ENCODE results near the gene CD37.
"Not testable (repeated sequence)": the region's sequence is repeated elsewhere in the genome, so short reads cannot be mapped to it uniquely, and the experiment has no call there.

CD37 gene

GRCh38 chr19:49366110-49366509 is 30.9 kb downstream of the CD37 start:
- peaks cover 7% of the 10 kb centered on the region for H3K27me3 Mint-ChIP-seq (ENCODE audit: low read depth)
- H3K4me3 Mint-ChIP-seq: peak overlapping the region in 1 of 3 experiments; percentile 14
- H3K36me3 Mint-ChIP-seq (ENCODE audit: low read depth): peaks cover 3% of the 10 kb centered on the region
- peaks cover 8% of the 10 kb centered on the region for H3K9me3 Mint-ChIP-seq
- TF ChIP-seq, protein P1, sequence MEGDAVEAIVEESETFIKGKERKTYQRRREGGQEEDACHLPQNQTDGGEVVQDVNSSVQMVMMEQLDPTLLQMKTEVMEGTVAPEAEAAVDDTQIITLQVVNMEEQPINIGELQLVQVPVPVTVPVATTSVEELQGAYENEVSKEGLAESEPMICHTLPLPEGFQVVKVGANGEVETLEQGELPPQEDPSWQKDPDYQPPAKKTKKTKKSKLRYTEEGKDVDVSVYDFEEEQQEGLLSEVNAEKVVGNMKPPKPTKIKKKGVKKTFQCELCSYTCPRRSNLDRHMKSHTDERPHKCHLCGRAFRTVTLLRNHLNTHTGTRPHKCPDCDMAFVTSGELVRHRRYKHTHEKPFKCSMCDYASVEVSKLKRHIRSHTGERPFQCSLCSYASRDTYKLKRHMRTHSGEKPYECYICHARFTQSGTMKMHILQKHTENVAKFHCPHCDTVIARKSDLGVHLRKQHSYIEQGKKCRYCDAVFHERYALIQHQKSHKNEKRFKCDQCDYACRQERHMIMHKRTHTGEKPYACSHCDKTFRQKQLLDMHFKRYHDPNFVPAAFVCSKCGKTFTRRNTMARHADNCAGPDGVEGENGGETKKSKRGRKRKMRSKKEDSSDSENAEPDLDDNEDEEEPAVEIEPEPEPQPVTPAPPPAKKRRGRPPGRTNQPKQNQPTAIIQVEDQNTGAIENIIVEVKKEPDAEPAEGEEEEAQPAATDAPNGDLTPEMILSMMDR (IDR thresholded peaks at IDR 0.05; ENCODE audit: unreplicated experiment in 3 of 3): no peak
- no peak overlapping the region for H3K27ac Mint-ChIP-seq
- H3K4me1 Mint-ChIP-seq: no peaks in the 10 kb centered on the region

DNA sequence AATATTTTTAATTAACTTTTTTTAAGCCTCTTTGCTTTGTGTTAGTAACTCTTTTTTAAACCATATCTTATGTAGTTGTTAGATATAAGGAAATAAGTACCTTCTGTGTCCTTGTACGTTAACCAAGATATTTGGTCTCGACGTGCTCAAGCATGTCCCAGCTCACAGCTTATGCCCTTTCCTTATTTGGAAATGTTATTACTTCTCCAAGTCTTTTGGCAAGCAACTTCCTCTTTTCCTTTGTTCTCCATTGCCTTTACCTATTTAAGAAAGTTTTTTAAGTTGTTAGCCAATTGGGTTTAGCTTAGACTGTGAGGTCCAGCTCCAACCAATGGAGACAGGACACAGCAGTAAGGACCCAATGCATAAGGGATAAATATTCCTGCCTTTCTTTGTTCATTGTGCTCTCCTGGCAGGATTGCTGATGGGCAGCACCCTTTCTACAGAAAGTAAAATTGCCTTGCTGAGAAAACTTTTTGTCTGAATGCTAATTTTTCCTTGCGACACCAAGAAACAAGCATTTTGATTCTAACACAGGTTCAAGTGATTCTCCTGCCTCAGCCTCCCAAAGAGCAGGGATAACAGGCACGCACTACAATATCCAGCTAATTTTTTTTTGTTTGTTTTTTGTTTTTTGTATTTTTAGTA is 33.6 kb downstream of the CD37 start:
- Mint-ChIP-seq H3K4me1 (no peaks in the 10 kb centered on the region), H3K4me3 (no peak overlapping the region), H3K36me3 (ENCODE audit: low read depth) (peaks cover 3% of the 10 kb centered on the region), H3K27me3 (ENCODE audit: low read depth) (peaks cover 5% of the 10 kb centered on the region), H3K9me3 (peaks cover 8% of the 10 kb centered on the region), H3K27ac (no peak overlapping the region)
- TF ChIP-seq, protein P1 (IDR thresholded peaks at IDR 0.05; ENCODE audit: unreplicated experiment in 3 of 3): no peak

DNA sequence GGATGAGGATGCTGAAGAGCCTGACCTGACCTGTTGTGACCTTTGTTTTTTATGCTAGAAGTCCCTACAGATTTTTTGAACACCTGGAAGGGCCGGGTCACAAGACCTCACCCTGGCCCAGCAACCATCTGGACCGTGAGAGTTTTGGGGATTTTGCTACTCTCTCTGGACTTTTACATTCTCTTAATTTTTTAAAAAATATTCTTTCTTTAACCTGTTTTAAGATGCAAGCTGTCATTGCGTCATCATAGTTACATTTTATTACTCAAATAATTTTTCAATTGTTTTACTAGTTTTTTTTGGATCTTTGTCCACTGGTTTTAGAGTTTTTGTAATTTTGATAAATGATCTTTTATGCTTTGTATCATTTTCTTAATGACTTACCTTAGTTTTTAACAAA is 36.0 kb downstream of the CD37 start:
- TF ChIP-seq, protein P1 (IDR thresholded peaks at IDR 0.05; ENCODE audit: unreplicated experiment in 3 of 3): no peak
- no peak overlapping the region for H3K27ac Mint-ChIP-seq
- peaks cover 3% of the 10 kb centered on the region for H3K36me3 Mint-ChIP-seq (ENCODE audit: low read depth)
- no peak overlapping the region for H3K4me3 Mint-ChIP-seq
- H3K4me1 Mint-ChIP-seq: no peaks in the 10 kb centered on the region
- H3K27me3 Mint-ChIP-seq (ENCODE audit: low read depth): peaks cover 9% of the 10 kb centered on the region
- peaks cover 10% of the 10 kb centered on the region for H3K9me3 Mint-ChIP-seq

DNA sequence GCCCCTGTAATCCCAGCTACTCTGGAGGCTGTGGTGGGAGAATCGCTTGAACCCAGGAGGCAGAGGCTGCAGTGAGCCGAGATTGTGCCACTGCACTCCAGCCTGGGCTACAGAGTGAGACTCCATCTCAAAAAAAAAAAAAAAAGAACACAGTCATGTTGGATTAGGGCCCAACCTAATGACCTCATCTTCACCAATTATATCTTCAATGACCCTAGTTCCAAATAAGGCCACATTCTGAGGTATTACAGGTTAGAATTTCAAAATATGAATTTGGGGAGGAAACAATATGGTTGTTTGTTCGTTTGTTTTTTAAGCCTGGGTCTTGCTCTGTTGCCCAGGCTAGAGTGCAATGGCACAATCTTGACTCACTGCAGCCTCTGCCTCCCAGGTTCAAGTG is 38.0 kb downstream of the CD37 start:
- H3K27ac Mint-ChIP-seq; H3K4me3 Mint-ChIP-seq; H3K4me1 Mint-ChIP-seq; H3K36me3 Mint-ChIP-seq (ENCODE audit: low read depth): not testable (repeated sequence)
- Mint-ChIP-seq H3K27me3 (ENCODE audit: low read depth) (peaks cover 11% of the 10 kb centered on the region), H3K9me3 (peaks cover 10% of the 10 kb centered on the region)

- TF ChIP-seq, protein P1 (IDR thresholded peaks at IDR 0.05; ENCODE audit: unreplicated experiment in 3 of 3): no peak
- Mint-ChIP-seq H3K4me1 (peaks cover 4% of the 10 kb centered on the region), H3K36me3 (ENCODE audit: low read depth) (no peaks in the 10 kb centered on the region), H3K27me3 (ENCODE audit: low read depth) (peaks cover 11% of the 10 kb centered on the region), H3K27ac (no peak overlapping the region), H3K9me3 (peaks cover 5% of the 10 kb centered on the region), H3K4me3 (no peak overlapping the region)
Observed at GRCh38 chr19:49374665-49375434, 39.6 kb downstream of the CD37 start.

DNA sequence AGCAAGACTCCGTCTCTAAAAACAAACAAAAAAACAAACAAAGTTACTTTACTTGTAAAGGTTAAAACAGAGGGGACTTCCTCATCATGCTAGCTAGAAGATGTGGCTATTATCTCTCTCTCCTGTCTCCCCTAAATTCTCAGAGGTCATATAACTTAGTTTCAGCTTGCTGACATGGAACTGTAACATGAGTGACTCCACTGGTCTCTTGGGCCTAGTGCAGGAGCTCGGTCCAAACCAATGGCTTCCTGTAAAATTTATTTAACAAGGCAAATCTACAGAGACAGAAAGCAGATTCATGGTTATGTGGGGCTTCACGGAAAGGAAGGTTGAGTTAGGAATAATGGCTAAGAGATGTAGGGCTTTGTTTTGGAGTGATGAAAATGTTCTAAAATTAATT is 43.3 kb downstream of the CD37 start:
- peaks cover 4% of the 10 kb centered on the region for H3K4me1 Mint-ChIP-seq
- TF ChIP-seq, protein P1 (IDR thresholded peaks at IDR 0.05; ENCODE audit: unreplicated experiment in 3 of 3): no peak
- H3K36me3 Mint-ChIP-seq (ENCODE audit: low read depth): peaks cover 3% of the 10 kb centered on the region
- H3K9me3 Mint-ChIP-seq: peaks cover 15% of the 10 kb centered on the region
- H3K4me3 Mint-ChIP-seq: no peak overlapping the region
- peaks cover 11% of the 10 kb centered on the region for H3K27me3 Mint-ChIP-seq (ENCODE audit: low read depth)
- H3K27ac Mint-ChIP-seq: peak overlapping the region in 2 of 3 experiments; percentile 7 to 25

Measured in nephron (organoid).